NOMO-1 (cell line): ENCODE data around the gene SRGAP2.
"Not testable (repeated sequence)": the region's sequence is repeated elsewhere in the genome, so short reads cannot be mapped to it uniquely, and the experiment has no call there.

Experiments used
- DNase-seq, 2 experiments: peaks; one replicate each; lab custom pipeline; 2025; ENCODE audit not compliant: unreplicated experiment in 2 of 2; lab: John Stamatoyannopoulos, UW

SRGAP2 gene

DNA sequence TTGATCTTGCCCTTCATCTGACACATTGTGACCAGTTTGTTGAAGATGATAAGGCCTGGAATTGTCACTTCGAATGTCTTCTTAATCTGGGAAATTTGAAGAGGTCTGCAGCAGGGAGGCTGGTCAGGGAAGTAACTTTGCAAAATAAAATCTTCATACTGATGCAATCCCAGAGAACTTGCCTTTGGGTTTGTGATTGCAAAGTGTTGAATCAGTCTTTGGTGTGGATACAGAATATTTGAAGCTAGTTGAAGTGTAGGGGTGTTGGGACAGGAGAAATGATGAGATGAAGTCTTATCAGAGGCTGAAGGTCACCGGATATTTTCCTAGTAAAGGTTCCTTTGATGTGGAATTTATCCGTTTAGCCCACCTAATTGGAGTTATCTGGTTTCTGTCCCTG lies 42.1 kb downstream of the SRGAP2 start:
- not testable (repeated sequence) for DNase-seq

DNA sequence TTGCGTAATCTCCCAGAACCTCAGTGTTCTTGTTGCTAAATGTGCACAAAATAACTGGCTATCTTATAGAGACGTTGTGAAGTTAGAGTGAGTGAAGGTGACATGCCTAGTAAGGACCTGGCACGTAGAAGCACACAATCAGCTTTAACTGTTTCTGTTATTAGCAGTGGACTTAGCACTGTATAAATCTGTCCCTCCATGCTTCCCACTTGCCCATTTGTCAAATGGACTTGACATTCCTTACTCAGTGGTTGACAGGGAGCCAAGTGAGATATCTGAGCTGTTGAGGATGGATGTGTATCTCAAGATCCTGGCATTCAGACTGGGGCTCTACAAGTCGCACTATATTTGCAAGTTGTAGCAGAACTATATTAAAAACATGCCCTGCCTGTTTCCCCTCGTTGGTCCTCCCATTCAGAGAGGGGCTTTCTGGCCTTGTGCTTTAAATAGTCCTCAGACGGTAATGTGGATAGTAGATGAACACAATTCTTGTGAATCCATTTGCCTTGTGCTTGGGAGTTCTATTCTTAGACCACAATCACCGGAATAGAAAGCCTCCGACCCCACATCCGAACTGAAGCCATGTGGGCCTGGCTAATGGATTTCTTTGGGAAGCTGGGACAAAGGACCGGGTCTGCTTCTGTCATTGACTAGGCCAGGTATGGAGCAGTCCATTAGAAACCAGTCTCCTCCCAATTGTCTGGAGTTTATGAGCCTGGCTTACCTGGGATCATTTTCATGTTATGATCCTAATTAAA lies 43.0 kb downstream of the SRGAP2 start:
- not testable (repeated sequence) for DNase-seq

DNA sequence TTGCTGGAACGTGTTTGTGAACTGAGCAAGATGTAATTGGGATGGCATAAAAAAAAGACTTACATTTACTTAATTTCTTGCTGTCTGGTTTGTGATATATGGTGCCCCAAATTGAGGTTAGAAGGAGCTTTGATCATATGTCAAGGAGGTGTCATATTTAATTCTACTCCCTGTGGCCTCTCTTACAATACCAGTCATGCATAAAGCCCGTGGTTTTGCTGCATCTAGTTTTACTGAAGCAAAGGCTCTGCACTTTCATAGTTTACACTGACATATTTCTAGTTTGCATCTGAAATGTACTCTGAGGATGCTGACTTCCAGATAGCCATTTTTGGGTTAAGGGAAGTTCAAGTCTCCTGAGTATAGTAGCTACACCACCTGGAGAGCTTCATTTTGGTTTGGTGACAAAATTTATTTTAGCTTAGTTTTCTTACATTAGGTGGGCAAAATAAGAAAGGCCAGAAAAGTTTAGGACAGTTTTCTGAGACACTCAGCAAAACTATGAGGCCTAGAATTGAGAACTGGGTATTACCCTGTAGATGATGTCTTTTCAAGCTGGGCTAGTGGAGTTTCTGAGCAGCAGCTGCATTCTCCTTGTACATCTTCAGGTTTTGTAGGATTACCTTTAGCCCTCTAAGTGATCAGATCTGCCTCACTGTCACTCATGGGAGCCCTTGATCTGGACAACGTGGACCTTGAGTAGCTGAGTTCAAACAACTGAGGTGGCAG lies 47.8 kb downstream of the SRGAP2 start:
- not testable (repeated sequence) for DNase-seq

DNA sequence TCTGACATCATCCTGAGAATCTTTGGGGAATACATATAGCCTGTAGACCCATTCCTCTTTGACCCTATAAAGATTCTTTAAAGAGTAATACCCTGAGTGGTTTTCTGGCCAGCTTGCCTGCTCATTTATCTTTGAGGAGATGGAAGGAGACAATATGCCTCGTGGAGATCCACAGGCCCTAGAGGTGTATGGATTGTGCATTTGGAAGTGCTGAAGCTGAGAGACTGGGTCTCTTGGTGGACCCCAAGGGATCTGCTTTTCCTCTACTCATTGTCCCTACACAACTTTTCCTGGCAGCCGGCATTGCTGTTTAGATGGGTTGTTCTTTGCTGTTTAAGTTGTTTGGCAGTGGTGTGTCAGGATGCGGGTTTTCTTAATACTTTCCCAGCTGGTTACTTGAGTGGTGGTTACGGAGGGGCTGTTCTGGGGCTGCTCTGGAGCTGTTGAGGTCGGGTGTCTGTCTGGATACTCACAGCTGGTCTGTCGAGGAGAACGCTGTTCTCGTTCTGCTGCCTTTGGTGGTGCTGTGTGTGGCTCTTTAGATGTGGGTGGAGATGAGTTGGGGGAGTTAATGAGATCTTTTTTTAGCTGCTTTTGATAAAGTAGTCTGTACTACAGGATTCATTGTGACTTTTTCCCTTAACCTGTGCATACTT lies 49.5 kb downstream of the SRGAP2 start:
- DNase-seq = not testable (repeated sequence)
